GM06990 (cell line): ENCODE results near the gene POLA1.

Source experiments
- DNase-seq: peaks from one replicate; pipeline ENCODE4 v3.0.0-alpha.2; 2011; ENCODE audit not compliant: insufficient read length; ENCODE audit errors: extremely low read depth
- H3K27me3 ChIP-seq: replicated peaks from 2 replicates; pipeline ENCODE4 v1.6.0; 2011; ENCODE audit warnings: low read length; ENCODE audit not compliant: control insufficient read depth, insufficient read depth
- H3K36me3 ChIP-seq: 2 replicates; pipeline ENCODE4 v1.5.1; 2011; ENCODE audit warnings: low read length; ENCODE audit not compliant: control insufficient read depth, insufficient read depth
- H3K4me3 ChIP-seq: replicated peaks from 2 replicates; pipeline ENCODE4 v1.5.1; 2011; ENCODE audit warnings: low read depth, mild to moderate bottlenecking, control low read depth, low read length
- CTCF ChIP-seq: IDR thresholded peaks from 2 replicates; pipeline ENCODE4 v1.5.1; 2011; ENCODE audit warnings: low read length, control low read depth, mild to moderate bottlenecking, inconsistent platforms; ENCODE audit not compliant: insufficient read depth, poor library complexity, severe bottlenecking

The POLA1 gene

GRCh38 chrX:24879679-24880078 lies 186.0 kb downstream of the POLA1 start:
- Histone ChIP-seq H3K36me3 (no peaks in the 10 kb centered on the region), H3K4me3 (no peak overlapping the region), H3K27me3 (no peaks in the 10 kb centered on the region)
- no peak for DNase-seq
- TF ChIP-seq CTCF, result no peak

GRCh38 chrX:24886916-24887315 lies 193.2 kb downstream of the POLA1 start:
- no peak for DNase-seq
- TF ChIP-seq CTCF, result no peak
- Histone ChIP-seq H3K4me3 (no peak overlapping the region), H3K27me3 (no peaks in the 10 kb centered on the region), H3K36me3 (no peaks in the 10 kb centered on the region)

- H3K36me3 ChIP-seq, result no peaks in the 10 kb centered on the region; the same call in 1 of the 2 replicates
- no peaks in the 10 kb centered on the region for H3K27me3 ChIP-seq
- no peak for DNase-seq
- no peak for TF ChIP-seq CTCF
- no peak overlapping the region for H3K4me3 ChIP-seq
These were observed 197.0 kb downstream of the POLA1 start for GRCh38 chrX:24890677-24891076.

- no peaks in the 10 kb centered on the region for H3K27me3 ChIP-seq
- no peak for TF ChIP-seq CTCF
- no peaks in the 10 kb centered on the region; the same call in none of the 2 replicates for H3K36me3 ChIP-seq
- no peak overlapping the region for H3K4me3 ChIP-seq
- DNase-seq, result no peak
These were observed 205.7 kb downstream of the POLA1 start for GRCh38 chrX:24899391-24899790.

- H3K36me3 ChIP-seq, result no peaks in the 10 kb centered on the region; the same call in none of the 2 replicates
- no peaks in the 10 kb centered on the region for H3K27me3 ChIP-seq
These were observed 206.5 kb downstream of the POLA1 start for GRCh38 chrX:24900234-24900633.

More at GRCh38 chrX:24900234-24900633, 206.5 kb downstream of the POLA1 start:
- no peak overlapping the region for H3K4me3 ChIP-seq
- DNase-seq, result no peak
- no peak for TF ChIP-seq CTCF
